K562 (cell line): ENCODE results near the gene STUM. TPM values are rescaled to one million over a fixed set of nuclear protein-coding genes. Genes with fewer than 3 reads are reported as not detected.

Experiments
- ATAC-seq: fragments of 200-7000 bp; cut with Tn5 transposase; 3 replicates; pipeline ENCODE4 v1.9.1; 2020; ENCODE audit warnings: moderate library complexity
- BruUV-seq: library from RNA; stranded (reverse); fragments of 400-500 nt; replicated peaks from 2 replicates; lab custom pipeline; 2021; lab: Mats Ljungman, UMichigan
- CTCF ChIA-PET: fragments of 300-600 bp; formaldehyde crosslinking; extraction: SDS; loops from one replicate; lab custom pipeline; 2021; ENCODE audit warnings: low intra/inter-chr PET ratio; lab: Yijun Ruan, JAX
- POLR2A ChIA-PET: fragments of 300-600, 350-650 bp; sonication (Branson Sonifier 250); formaldehyde crosslinking; extraction: SDS; loops from one replicate; lab custom pipeline; 2021; ENCODE audit warnings: antibody characterized with exemption, inconsistent platforms; lab: Yijun Ruan, JAX
- DNase-seq, 4 experiments: peaks; one replicate each; pipeline versions ENCODE4 v3.0.0 to v3.0.0-alpha.2; 2011 to 2018; ENCODE audit warnings: low spot score in 3 of 4, mixed read lengths in 3 of 4; ENCODE audit errors: extremely low read depth in 1 of 4
- FAIRE-seq: peaks from 2 replicates; lab custom pipeline; 2011; peaks lifted over from hg19 to GRCh38; lab: Jason Lieb, UNC
- H2AFZ ChIP-seq: 2 replicates; pipeline ENCODE4 v1.6.0; 2011; ENCODE audit warnings: low read depth, low read length, control low read depth, inconsistent platforms
- H3K27ac ChIP-seq: fragments of 200-600 bp; 3 replicates; pipeline ENCODE4 v1.8.0; 2011; ENCODE audit warnings: low read depth, mild to moderate bottlenecking, control low read depth, inconsistent platforms, low read length, moderate library complexity, mixed read lengths; ENCODE audit errors: extremely low read depth
- H3K27me3 ChIP-seq, 2 experiments: fragments of 300-600 bp in 1 of 2; 2 replicates in 1 of 2; 3 replicates in 1 of 2; pipeline versions ENCODE4 v1.6.0 to v1.8.0; 2011; ENCODE audit warnings: inconsistent platforms in 2 of 2, low read length in 2 of 2, mild to moderate bottlenecking in 1 of 2, mixed read lengths in 1 of 2, moderate library complexity in 1 of 2; ENCODE audit not compliant: control insufficient read depth in 2 of 2, insufficient read depth in 2 of 2
- H3K36me3 ChIP-seq: fragments of 300-600 bp; 3 replicates; pipeline ENCODE4 v1.8.0; 2011; ENCODE audit warnings: mild to moderate bottlenecking, low read length, inconsistent platforms; ENCODE audit not compliant: control insufficient read depth, insufficient read depth
- H3K4me1 ChIP-seq, 2 experiments: fragments of 200-600 bp in 1 of 2; replicated peaks in 1 of 2; 2 replicates in 1 of 2; 3 replicates in 1 of 2; pipeline versions ENCODE4 v1.5.1 to v1.8.0; 2011; ENCODE audit warnings: inconsistent platforms in 2 of 2, low read length in 2 of 2, mild to moderate bottlenecking in 1 of 2, mixed read lengths in 1 of 2, moderate library complexity in 1 of 2; ENCODE audit not compliant: control insufficient read depth in 2 of 2, insufficient read depth in 2 of 2
- H3K4me2 ChIP-seq: 2 replicates; pipeline ENCODE4 v1.6.1; 2011; ENCODE audit warnings: low read length, control low read depth, inconsistent platforms, mixed read lengths; ENCODE audit not compliant: insufficient read depth
- H3K4me3 ChIP-seq: fragments of 200-600 bp; sonication (generic), shearing (Covaris generic); 2 replicates; pipeline ENCODE4 v1.5.1; 2016; ENCODE audit warnings: control low read depth, inconsistent platforms
- H3K79me2 ChIP-seq: fragments of 200-600 bp; 3 replicates; pipeline ENCODE4 v1.8.0; 2011; ENCODE audit warnings: low read length, inconsistent platforms; ENCODE audit not compliant: control insufficient read depth, insufficient read depth
- H3K9ac ChIP-seq, 2 experiments: 2 replicates each; pipeline versions ENCODE4 v1.6.0 to v1.6.1; 2011; ENCODE audit warnings: low read depth in 2 of 2, low read length in 2 of 2, control low read depth in 1 of 2, inconsistent platforms in 1 of 2, mild to moderate bottlenecking in 1 of 2, mixed read lengths in 1 of 2; ENCODE audit not compliant: insufficient read depth in 1 of 2
- H3K9me1 ChIP-seq: one replicate; pipeline ENCODE4 v1.6.0; 2011; ENCODE audit warnings: inconsistent platforms, mild to moderate bottlenecking, low read length, moderate library complexity; ENCODE audit not compliant: control insufficient read depth, insufficient read depth
- H3K9me3 ChIP-seq: replicated peaks from 2 replicates; pipeline ENCODE4 v1.5.1; 2011; ENCODE audit warnings: low read depth, low read length, inconsistent platforms; ENCODE audit not compliant: control insufficient read depth, insufficient read depth
- H4K20me1 ChIP-seq: replicated peaks from 2 replicates; pipeline ENCODE4 v1.6.1; 2011; ENCODE audit warnings: low read length, inconsistent platforms, mixed read lengths; ENCODE audit not compliant: control insufficient read depth, insufficient read depth
- ADNP ChIP-seq: fragments of 200-800 bp; sonication (Bioruptor generic); IDR thresholded peaks from 2 replicates; pipeline ENCODE4 v1.6.1; 2016; ENCODE audit warnings: missing genetic modification characterization, missing compliant biosample characterization
- BRD9 ChIP-seq: fragments of 450-650 bp; IDR thresholded peaks from 2 replicates; pipeline ENCODE4 v1.6.1; 2018; ENCODE audit warnings: low read depth; ENCODE audit not compliant: partially characterized antibody
- HDAC1 ChIP-seq, 2 experiments: fragments of 450-650 bp; IDR thresholded peaks; 2 replicates each; pipeline ENCODE4 v1.6.1; 2016 to 2017; ENCODE audit warnings: inconsistent platforms in 1 of 2, mild to moderate bottlenecking in 1 of 2, moderate library complexity in 1 of 2
- HEY1 ChIP-seq: fragments of 250-450 bp; sonication (Bioruptor Pico); IDR thresholded peaks from 2 replicates; pipeline ENCODE4 v1.5.0; 2020; ENCODE audit warnings: mild to moderate bottlenecking, moderate library complexity, borderline replicate concordance
- NELFE ChIP-seq: IDR thresholded peaks from 2 replicates; pipeline ENCODE4 v1.6.1; 2011; ENCODE audit warnings: mild to moderate bottlenecking; ENCODE audit not compliant: insufficient read depth, insufficient read length
- PYGO2 ChIP-seq: fragments of 450-650 bp; IDR thresholded peaks from 2 replicates; pipeline ENCODE4 v1.6.1; 2016; ENCODE audit warnings: mild to moderate bottlenecking, missing genetic modification characterization, moderate library complexity, missing compliant biosample characterization
- SPI1 ChIP-seq: IDR thresholded peaks from 2 replicates; pipeline ENCODE4 v1.6.1; 2011; ENCODE audit warnings: low read depth, low read length, control low read depth, borderline replicate concordance
- TEAD2 ChIP-seq: fragments of 450-650 bp; IDR thresholded peaks from 2 replicates; pipeline ENCODE4 v1.6.1; 2016; ENCODE audit warnings: missing genetic modification characterization, control low read depth, missing compliant biosample characterization
- ZNF175 ChIP-seq: fragments of 200-800 bp; sonication (Bioruptor generic); IDR thresholded peaks from 2 replicates; pipeline ENCODE4 v1.6.1; 2016; ENCODE audit warnings: low read depth, mild to moderate bottlenecking, missing genetic modification characterization, missing compliant biosample characterization
- ZNF584 ChIP-seq: fragments of 200-800 bp; sonication (Bioruptor generic); IDR thresholded peaks from 2 replicates; pipeline ENCODE4 v1.6.1; 2016; ENCODE audit warnings: low read depth, mild to moderate bottlenecking, missing genetic modification characterization, missing compliant biosample characterization
- WGBS: fragments of 100-300 bp; shearing (Covaris generic); methylation state at CpG from one replicate; pipeline ENCODE4 v1.1.6; 2016; ENCODE audit warnings: low coverage, mixed read lengths; ENCODE audit not compliant: insufficient coverage; ENCODE audit errors: missing lambda C conversion rate; 5-methylcytosine and 5-hydroxymethylcytosine counted together
- in situ Hi-C: fragments of 300-500 bp; cut with MboI; formaldehyde crosslinking; loops from 4 replicates; pipeline ENCODE4 v1.15.0; 2018; ENCODE audit warnings: inconsistent platforms, mixed read lengths
- intact Hi-C: fragments of 100-400 bp; cut with micrococcal nuclease; formaldehyde crosslinking; loops from 2 replicates; pipeline ENCODE4 v1.14.2; 2022
- polyA plus RNA-seq, 8 experiments: library from polyadenylated mRNA; depleted of rRNA in 4 of 8; stranded (reverse) in 5 of 8; unstranded in 3 of 8; fragments of >200 nt; fragmentation: Nextera tagmentation in 2 of 8; fragmentation: Illumina TruSeq in 1 of 8; extraction: Ambion mirVana in 2 of 8; extraction: Trizol in 1 of 8; gene quantifications; 2 replicates each; pipeline versions ENCODE4 v1.2.1 to v1.2.3, GENCODE V29; 2011 to 2014; ENCODE audit warnings: inconsistent platforms in 1 of 8, missing spikeins in 1 of 8
- total RNA-seq, 7 experiments: library from RNA; depleted of rRNA in 6 of 7; stranded (reverse); fragments of >200 nt in 6 of 7; fragmentation: Illumina TruSeq in 2 of 7; extraction: Trizol in 2 of 7; gene quantifications; 2 replicates each; pipeline versions ENCODE4 v1.2.1 to v1.2.3, GENCODE V29; 2011 to 2021; ENCODE audit warnings: low replicate concordance in 1 of 7
- TF ChIP-seq, protein P1 (sequence below): fragments of 250-450 bp; sonication (Bioruptor Pico); IDR thresholded peaks from 2 replicates; pipeline ENCODE4 v1.5.1; 2021; ENCODE audit warnings: mild to moderate bottlenecking
- TF ChIP-seq, protein P2 (sequence below): sonication (generic); formaldehyde crosslinking; IDR thresholded peaks from 2 replicates; pipeline ENCODE4 v1.8.0; 2022; ENCODE audit warnings: mild to moderate bottlenecking, missing genetic modification reagents

The STUM gene
- total and polyA plus RNA-seq, 9 of the 15 experiments (the other 6 are each of a cell fraction or from before 2014, with no cell fraction given) = not detected

DNA sequence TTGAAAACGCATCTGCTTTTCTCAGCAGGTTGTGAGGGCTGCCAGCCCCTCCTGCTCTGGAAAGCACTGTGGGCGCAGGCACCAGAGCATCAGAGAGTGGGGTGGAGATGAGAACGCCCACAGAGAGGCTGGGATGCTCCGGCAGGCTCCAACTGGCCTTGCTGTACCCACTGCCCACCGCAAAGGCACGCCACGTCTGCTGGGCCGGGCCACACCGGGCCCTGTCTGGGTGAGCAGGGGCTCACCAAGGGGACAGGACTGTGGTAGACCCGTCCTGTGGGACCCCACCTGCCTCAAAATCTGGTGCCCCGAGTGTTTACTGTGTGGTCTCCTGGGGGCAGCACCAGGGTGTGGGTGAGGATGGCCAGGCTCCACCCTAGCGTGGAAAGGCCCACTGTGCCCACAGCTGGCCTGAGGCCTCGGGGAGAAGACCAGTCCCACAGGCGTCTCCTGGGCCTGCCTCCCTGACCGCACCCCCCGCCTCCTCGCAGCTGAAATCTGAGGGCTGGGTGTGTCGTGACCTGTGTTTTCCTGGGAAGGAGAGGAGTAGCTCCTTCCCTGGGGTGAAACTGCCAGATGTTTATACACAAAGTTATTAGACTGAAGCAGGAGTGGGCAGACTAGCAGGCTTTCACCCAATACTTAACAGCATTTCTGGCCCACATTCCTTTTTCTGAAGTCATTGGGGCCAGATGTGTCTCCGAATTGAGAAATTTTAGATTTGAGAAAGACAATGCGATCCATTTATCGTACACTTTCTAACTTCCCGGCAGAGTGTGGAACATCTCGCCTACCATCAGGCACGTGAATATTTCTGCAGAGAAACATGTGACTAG, 53.8 kb downstream of the STUM start (continued):
- TF ChIP-seq, protein P1, sequence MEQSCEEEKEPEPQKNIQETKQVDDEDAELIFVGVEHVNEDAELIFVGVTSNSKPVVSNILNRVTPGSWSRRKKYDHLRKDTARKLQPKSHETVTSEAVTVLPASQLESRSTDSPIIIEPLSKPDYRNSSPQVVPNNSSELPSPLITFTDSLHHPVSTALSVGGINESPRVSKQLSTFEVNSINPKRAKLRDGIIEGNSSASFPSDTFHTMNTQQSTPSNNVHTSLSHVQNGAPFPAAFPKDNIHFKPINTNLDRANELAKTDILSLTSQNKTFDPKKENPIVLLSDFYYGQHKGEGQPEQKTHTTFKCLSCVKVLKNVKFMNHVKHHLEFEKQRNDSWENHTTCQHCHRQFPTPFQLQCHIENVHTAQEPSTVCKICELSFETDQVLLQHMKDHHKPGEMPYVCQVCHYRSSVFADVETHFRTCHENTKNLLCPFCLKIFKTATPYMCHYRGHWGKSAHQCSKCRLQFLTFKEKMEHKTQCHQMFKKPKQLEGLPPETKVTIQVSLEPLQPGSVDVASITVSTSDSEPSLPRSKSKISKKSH (CRISPR knock-in tag) = no peak

DNA sequence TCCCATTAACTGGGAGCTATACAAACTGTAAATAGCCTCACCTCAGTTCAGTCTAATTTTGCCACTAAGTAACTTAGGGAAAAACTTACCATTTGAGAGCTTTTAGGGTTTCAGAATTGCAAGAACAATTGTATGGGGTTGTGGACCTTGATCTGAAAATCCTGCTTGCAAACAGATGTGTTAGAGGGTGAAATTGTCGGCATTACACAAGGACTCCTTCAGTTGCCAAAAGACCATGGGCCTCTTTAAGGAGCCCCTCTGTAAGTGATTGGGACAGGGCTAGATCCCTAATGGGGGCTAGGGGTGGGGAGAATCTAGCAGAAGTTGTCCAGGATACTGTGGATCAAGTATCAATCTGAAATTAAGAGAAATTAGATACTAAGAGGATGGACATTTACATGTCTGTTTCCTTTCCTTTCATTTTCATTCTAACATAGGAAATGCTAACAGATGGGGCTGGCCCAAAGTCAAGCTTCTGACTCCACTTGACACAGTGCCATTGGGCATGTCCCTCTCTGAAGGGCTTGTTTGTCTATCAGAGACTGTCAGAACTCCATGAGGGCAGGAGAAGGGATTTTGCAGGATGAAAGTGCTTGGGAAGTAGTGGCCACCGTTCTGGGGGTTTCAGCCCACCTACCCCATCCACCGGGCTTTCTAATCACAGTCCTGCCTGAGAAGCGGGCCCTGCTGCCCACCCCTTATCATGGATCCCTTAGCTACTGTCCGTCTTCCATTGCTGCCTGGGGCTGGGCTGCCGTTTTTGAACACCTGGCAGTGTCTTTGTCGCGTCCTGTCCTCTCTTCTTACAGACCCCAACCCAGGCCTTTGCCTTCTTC, 54.7 kb downstream of the STUM start:
- H3K79me2 ChIP-seq = no peaks in the 10 kb centered on the region
- no peak overlapping the region for H3K27ac ChIP-seq
- H3K9ac ChIP-seq = no peak overlapping the region
- H3K9me1 ChIP-seq = no peaks in the 10 kb centered on the region
- peaks cover 55 to 88% of the 10 kb centered on the region in 2 experiments for H3K27me3 ChIP-seq
- no peak for FAIRE-seq
- BruUV-seq = no TSS peak
- no peaks in the 10 kb centered on the region; the same call in 1 of the 2 replicates for H4K20me1 ChIP-seq
- no peaks in the 10 kb centered on the region for H3K36me3 ChIP-seq
- no peak overlapping the region for H2AFZ ChIP-seq
- in situ Hi-C loops = no loop called here
- ATAC-seq = no peak
- H3K9me3 ChIP-seq = no peaks in the 10 kb centered on the region
- WGBS = 0% methylated on average over 8 of the region's 8 CpGs
- DNase-seq = no peak
- no peak overlapping the region for H3K4me3 ChIP-seq
- peaks cover 0 to 5% of the 10 kb centered on the region in 2 experiments; a peak in 1 of 5 replicates for H3K4me1 ChIP-seq
- POLR2A ChIA-PET = interaction anchor here (0.6 to 1.4 kb wide), 2 partner anchors 17 to 65 kb away, joined by 3 to 4 read pairs; no protein-coding TSS in a partner anchor
- no peak overlapping the region for H3K4me2 ChIP-seq
- CTCF ChIA-PET = no interaction called here
- intact Hi-C loops = loop anchor here (10.0 kb wide), 1 partner anchor 478 kb away; no protein-coding TSS in a partner anchor
- TF ChIP-seq TEAD2 (tag) (no peak), ZNF175 (no peak), NELFE (no peak), HEY1 (CRISPR knock-in tag) (no peak), PYGO2 (tag) (no peak), ZNF584 (CRISPR knock-in tag) (no peak), ADNP (no peak), HDAC1 (IDR thresholded peaks at IDR 0.05) (no peak), SPI1 (no peak), BRD9 (no peak)
- TF ChIP-seq, protein P2, sequence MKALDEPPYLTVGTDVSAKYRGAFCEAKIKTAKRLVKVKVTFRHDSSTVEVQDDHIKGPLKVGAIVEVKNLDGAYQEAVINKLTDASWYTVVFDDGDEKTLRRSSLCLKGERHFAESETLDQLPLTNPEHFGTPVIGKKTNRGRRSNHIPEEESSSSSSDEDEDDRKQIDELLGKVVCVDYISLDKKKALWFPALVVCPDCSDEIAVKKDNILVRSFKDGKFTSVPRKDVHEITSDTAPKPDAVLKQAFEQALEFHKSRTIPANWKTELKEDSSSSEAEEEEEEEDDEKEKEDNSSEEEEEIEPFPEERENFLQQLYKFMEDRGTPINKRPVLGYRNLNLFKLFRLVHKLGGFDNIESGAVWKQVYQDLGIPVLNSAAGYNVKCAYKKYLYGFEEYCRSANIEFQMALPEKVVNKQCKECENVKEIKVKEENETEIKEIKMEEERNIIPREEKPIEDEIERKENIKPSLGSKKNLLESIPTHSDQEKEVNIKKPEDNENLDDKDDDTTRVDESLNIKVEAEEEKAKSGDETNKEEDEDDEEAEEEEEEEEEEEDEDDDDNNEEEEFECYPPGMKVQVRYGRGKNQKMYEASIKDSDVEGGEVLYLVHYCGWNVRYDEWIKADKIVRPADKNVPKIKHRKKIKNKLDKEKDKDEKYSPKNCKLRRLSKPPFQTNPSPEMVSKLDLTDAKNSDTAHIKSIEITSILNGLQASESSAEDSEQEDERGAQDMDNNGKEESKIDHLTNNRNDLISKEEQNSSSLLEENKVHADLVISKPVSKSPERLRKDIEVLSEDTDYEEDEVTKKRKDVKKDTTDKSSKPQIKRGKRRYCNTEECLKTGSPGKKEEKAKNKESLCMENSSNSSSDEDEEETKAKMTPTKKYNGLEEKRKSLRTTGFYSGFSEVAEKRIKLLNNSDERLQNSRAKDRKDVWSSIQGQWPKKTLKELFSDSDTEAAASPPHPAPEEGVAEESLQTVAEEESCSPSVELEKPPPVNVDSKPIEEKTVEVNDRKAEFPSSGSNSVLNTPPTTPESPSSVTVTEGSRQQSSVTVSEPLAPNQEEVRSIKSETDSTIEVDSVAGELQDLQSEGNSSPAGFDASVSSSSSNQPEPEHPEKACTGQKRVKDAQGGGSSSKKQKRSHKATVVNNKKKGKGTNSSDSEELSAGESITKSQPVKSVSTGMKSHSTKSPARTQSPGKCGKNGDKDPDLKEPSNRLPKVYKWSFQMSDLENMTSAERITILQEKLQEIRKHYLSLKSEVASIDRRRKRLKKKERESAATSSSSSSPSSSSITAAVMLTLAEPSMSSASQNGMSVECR = no peak
